AG09309 (cell line): ENCODE results near the gene CD52.

Experiments used
- DNase-seq: peaks from one replicate; pipeline ENCODE4 v3.0.0-alpha.2; 2010; ENCODE audit warnings: low read depth
- H3K4me3 ChIP-seq: 2 replicates; pipeline ENCODE4 v1.5.1; 2011; ENCODE audit warnings: mild to moderate bottlenecking, low read depth, low read length, moderate library complexity; ENCODE audit not compliant: control insufficient read depth
- CTCF ChIP-seq: IDR thresholded peaks from 2 replicates; pipeline ENCODE4 v1.5.1; 2011; ENCODE audit warnings: mild to moderate bottlenecking, low read depth, low read length, inconsistent platforms; ENCODE audit not compliant: insufficient read depth, control insufficient read depth; ENCODE audit errors: missing control alignments

Gene CD52

GRCh38 chr1:26295194-26296138 is 22.3 kb upstream of the CD52 start:
- no peak for TF ChIP-seq CTCF
- no peak overlapping the region for H3K4me3 ChIP-seq
- DNase-seq: no peak

GRCh38 chr1:26296340-26297056 is 21.3 kb upstream of the CD52 start:
- no peak overlapping the region for H3K4me3 ChIP-seq
- TF ChIP-seq CTCF: no peak
- DNase-seq: no peak

GRCh38 chr1:26297057-26297790 is 20.5 kb upstream of the CD52 start:
- TF ChIP-seq CTCF: no peak
- H3K4me3 ChIP-seq: no peak overlapping the region
- DNase-seq: no peak

- TF ChIP-seq CTCF: no peak
- no peak for DNase-seq
- no peak overlapping the region for H3K4me3 ChIP-seq
These were observed 20.0 kb upstream of the CD52 start for GRCh38 chr1:26297791-26298124.

- no peak for TF ChIP-seq CTCF
- H3K4me3 ChIP-seq: no peak overlapping the region
- no peak for DNase-seq
These were observed 17.0 kb upstream of the CD52 start for GRCh38 chr1:26300578-26301275.
